ENCODE data around the gene KLRC4. TPM values are rescaled to one million over a fixed set of nuclear protein-coding genes. Genes with fewer than 3 reads are reported as not detected.
"Not testable (repeated sequence)": the region's sequence is repeated elsewhere in the genome, so short reads cannot be mapped to it uniquely, and the experiment has no call there.

KLRC4 gene
- total and polyA plus RNA-seq, 2 donors (not counting 1 experiment from before 2014, with no cell fraction given): not detected

- H3K9ac ChIP-seq (ENCODE audit: insufficient read depth, low read length); H3K79me2 ChIP-seq (ENCODE audit: control insufficient read depth, insufficient read depth, low read length); H4K20me1 ChIP-seq (ENCODE audit: control insufficient read depth, extremely low read depth, insufficient read depth, low read length); DNase-seq (ENCODE audit: low read depth in 2 of 2); H3K36me3 ChIP-seq (ENCODE audit: control insufficient read depth, insufficient read depth, low read length); H3K27me3 ChIP-seq (ENCODE audit: control insufficient read depth, insufficient read depth, low read length); H2AFZ ChIP-seq (ENCODE audit: low read length); H3K4me3 ChIP-seq (replicated peaks in 1 of 4; ENCODE audit: control extremely low read depth in 1 of 4, insufficient read depth in 1 of 4, low read depth in 3 of 4, low read length in 4 of 4); H3K27ac ChIP-seq (ENCODE audit: insufficient read depth, low read length); H3K4me1 ChIP-seq (ENCODE audit: control insufficient read depth, extremely low read depth, insufficient read depth, low read length); H3K4me2 ChIP-seq (ENCODE audit: extremely low read depth, insufficient read depth, low read length); H3K9me3 ChIP-seq (ENCODE audit: control insufficient read depth, insufficient read depth, low read depth, low read length): not testable (repeated sequence)
These were observed 21.1 kb upstream of the KLRC4 start for GRCh38 chr12:10430623-10431022.

DNA sequence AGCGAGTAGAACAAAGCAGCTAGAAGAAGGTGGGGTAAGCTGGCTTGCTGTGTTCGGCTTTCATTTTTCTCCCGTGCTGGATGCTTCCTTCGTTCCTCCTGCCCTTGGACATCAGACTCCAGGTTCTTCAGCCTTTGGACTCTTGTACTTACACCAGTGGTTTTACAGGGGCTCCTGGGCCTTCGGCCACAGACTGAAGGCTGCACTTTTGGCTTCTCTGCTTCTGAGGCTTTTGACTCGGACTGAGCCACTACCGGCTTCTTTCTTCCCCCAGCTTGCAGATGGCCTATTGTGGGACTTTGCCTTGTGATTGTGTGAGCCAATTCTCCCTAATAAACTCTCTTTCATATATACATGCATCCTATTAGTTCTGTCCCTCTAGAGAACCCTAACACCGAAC, 16.4 kb upstream of the KLRC4 start:
- H3K27ac ChIP-seq (ENCODE audit: insufficient read depth, low read length); DNase-seq (ENCODE audit: low read depth in 2 of 2); H3K4me2 ChIP-seq (ENCODE audit: extremely low read depth, insufficient read depth, low read length); H3K9me3 ChIP-seq (ENCODE audit: control insufficient read depth, insufficient read depth, low read depth, low read length); H4K20me1 ChIP-seq (ENCODE audit: control insufficient read depth, extremely low read depth, insufficient read depth, low read length); H3K4me1 ChIP-seq (ENCODE audit: control insufficient read depth, extremely low read depth, insufficient read depth, low read length); H3K36me3 ChIP-seq (ENCODE audit: control insufficient read depth, insufficient read depth, low read length); H3K9ac ChIP-seq (ENCODE audit: insufficient read depth, low read length); H3K79me2 ChIP-seq (ENCODE audit: control insufficient read depth, insufficient read depth, low read length); H3K4me3 ChIP-seq (replicated peaks in 1 of 4; ENCODE audit: control extremely low read depth in 1 of 4, insufficient read depth in 1 of 4, low read depth in 3 of 4, low read length in 4 of 4); H2AFZ ChIP-seq (ENCODE audit: low read length); H3K27me3 ChIP-seq (ENCODE audit: control insufficient read depth, insufficient read depth, low read length): not testable (repeated sequence)

GRCh38 chr12:10424260-10424899, 14.8 kb upstream of the KLRC4 start:
- not testable (repeated sequence) for H3K9ac ChIP-seq (ENCODE audit: insufficient read depth, low read length); H2AFZ ChIP-seq (ENCODE audit: low read length); H3K4me1 ChIP-seq (ENCODE audit: control insufficient read depth, extremely low read depth, insufficient read depth, low read length); H3K36me3 ChIP-seq (ENCODE audit: control insufficient read depth, insufficient read depth, low read length); H3K9me3 ChIP-seq (ENCODE audit: control insufficient read depth, insufficient read depth, low read depth, low read length); H3K79me2 ChIP-seq (ENCODE audit: control insufficient read depth, insufficient read depth, low read length); H3K27ac ChIP-seq (ENCODE audit: insufficient read depth, low read length); H3K4me2 ChIP-seq (ENCODE audit: extremely low read depth, insufficient read depth, low read length); H4K20me1 ChIP-seq (ENCODE audit: control insufficient read depth, extremely low read depth, insufficient read depth, low read length); H3K27me3 ChIP-seq (ENCODE audit: control insufficient read depth, insufficient read depth, low read length); DNase-seq (ENCODE audit: low read depth in 2 of 2); H3K4me3 ChIP-seq (replicated peaks in 1 of 4; ENCODE audit: control extremely low read depth in 1 of 4, insufficient read depth in 1 of 4, low read depth in 3 of 4, low read length in 4 of 4)

DNA sequence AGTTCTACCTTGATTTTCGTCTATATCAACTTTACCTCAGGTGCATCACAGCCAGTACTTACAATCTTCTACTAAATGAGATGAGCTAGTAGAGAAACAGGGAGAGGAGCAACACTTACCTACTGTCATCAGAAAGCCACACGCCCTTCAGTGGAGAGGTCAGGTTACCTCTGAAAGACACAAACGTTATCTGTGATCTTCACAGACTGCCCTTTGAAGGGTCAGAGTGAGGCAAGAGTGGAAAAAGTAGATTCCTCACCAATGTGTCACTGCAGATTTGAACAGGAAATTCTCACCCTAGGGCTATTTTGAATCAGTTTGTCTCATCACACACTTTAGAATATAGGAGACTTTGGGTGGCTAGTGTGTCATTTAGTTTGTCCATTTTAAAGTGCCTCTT, 12.6 kb upstream of the KLRC4 start:
- H3K4me3 ChIP-seq (replicated peaks in 1 of 4; ENCODE audit: control extremely low read depth in 1 of 4, insufficient read depth in 1 of 4, low read depth in 3 of 4, low read length in 4 of 4); H3K79me2 ChIP-seq (ENCODE audit: control insufficient read depth, insufficient read depth, low read length); H3K27ac ChIP-seq (ENCODE audit: insufficient read depth, low read length); H2AFZ ChIP-seq (ENCODE audit: low read length); H3K4me2 ChIP-seq (ENCODE audit: extremely low read depth, insufficient read depth, low read length); H4K20me1 ChIP-seq (ENCODE audit: control insufficient read depth, extremely low read depth, insufficient read depth, low read length); H3K27me3 ChIP-seq (ENCODE audit: control insufficient read depth, insufficient read depth, low read length); H3K9me3 ChIP-seq (ENCODE audit: control insufficient read depth, insufficient read depth, low read depth, low read length); H3K36me3 ChIP-seq (ENCODE audit: control insufficient read depth, insufficient read depth, low read length); H3K9ac ChIP-seq (ENCODE audit: insufficient read depth, low read length); DNase-seq (ENCODE audit: low read depth in 2 of 2); H3K4me1 ChIP-seq (ENCODE audit: control insufficient read depth, extremely low read depth, insufficient read depth, low read length): not testable (repeated sequence)

- not testable (repeated sequence) for DNase-seq (ENCODE audit: low read depth in 2 of 2); H3K4me1 ChIP-seq (ENCODE audit: control insufficient read depth, extremely low read depth, insufficient read depth, low read length); H3K79me2 ChIP-seq (ENCODE audit: control insufficient read depth, insufficient read depth, low read length); H3K9ac ChIP-seq (ENCODE audit: insufficient read depth, low read length); H3K36me3 ChIP-seq (ENCODE audit: control insufficient read depth, insufficient read depth, low read length); H2AFZ ChIP-seq (ENCODE audit: low read length); H3K27ac ChIP-seq (ENCODE audit: insufficient read depth, low read length); H3K4me3 ChIP-seq (replicated peaks in 1 of 4; ENCODE audit: control extremely low read depth in 1 of 4, insufficient read depth in 1 of 4, low read depth in 3 of 4, low read length in 4 of 4); H3K9me3 ChIP-seq (ENCODE audit: control insufficient read depth, insufficient read depth, low read depth, low read length); H3K27me3 ChIP-seq (ENCODE audit: control insufficient read depth, insufficient read depth, low read length); H3K4me2 ChIP-seq (ENCODE audit: extremely low read depth, insufficient read depth, low read length); H4K20me1 ChIP-seq (ENCODE audit: control insufficient read depth, extremely low read depth, insufficient read depth, low read length)
These were observed 10.8 kb upstream of the KLRC4 start, which contains the start of gene KLRC3 for GRCh38 chr12:10420334-10420733. KLRC3 (minus strand) TSS chr12:10420595; CDS start chr12:10420550, 45 bp downstream.

Measured in fibroblast of lung (primary cell).